GM04503 (cell line): ENCODE data around the gene PANK1.

Experiments
- DNase-seq: peaks from one replicate; pipeline ENCODE4 v3.0.0-alpha.2; 2012; ENCODE audit warnings: low read depth

The PANK1 gene

GRCh38 chr10:89615824-89616223, 29.2 kb downstream of the PANK1 start:
- no peak for DNase-seq

GRCh38 chr10:89615112-89615511, 29.9 kb downstream of the PANK1 start:
- DNase-seq = no peak

DNA sequence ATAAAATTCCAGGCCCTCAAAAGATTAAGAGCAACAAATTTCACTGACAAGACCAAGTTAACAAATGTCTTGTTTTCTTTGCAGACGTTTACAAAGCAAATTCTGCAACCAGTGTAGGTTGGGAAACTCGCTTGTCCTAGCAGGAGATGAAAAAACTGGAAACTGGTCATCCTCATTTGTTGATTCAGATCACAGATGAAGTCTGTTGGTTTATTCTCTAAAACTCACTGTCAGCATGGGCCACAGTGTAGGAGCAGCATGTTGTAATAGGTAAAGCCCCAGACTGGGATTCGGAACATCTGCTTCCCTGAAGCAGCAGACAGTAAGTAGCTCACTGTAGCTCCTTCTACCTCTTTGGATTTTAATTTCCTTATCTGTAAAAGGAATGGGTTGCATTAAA, 31.5 kb downstream of the PANK1 start:
- DNase-seq = no peak

GRCh38 chr10:89611282-89611681, 33.8 kb downstream of the PANK1 start:
- no peak for DNase-seq

DNA sequence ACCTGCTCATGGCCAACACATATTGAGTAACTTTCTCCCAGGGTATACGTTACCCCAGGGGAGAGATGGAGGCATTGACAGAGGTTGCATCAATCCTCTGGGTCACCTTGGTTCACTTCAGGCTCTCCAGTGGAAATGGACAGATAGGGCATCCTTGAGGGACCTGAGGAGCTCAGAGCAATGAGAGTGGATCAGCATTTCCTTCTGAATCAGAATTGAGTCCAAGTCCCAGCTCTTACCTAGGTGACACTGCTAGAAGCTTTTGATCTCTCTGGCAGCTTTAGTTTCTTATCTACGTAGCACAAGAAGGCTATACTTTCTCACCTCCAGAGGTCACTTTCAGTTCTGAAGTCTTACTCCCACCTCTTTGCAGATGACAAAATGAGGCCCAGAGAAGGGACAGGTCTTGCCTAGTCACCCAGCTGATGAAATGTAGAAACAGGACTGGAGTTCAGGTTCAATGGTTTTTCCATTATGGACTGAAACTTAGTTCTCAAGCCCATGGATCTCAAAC, 35.2 kb downstream of the PANK1 start:
- no peak for DNase-seq

DNA sequence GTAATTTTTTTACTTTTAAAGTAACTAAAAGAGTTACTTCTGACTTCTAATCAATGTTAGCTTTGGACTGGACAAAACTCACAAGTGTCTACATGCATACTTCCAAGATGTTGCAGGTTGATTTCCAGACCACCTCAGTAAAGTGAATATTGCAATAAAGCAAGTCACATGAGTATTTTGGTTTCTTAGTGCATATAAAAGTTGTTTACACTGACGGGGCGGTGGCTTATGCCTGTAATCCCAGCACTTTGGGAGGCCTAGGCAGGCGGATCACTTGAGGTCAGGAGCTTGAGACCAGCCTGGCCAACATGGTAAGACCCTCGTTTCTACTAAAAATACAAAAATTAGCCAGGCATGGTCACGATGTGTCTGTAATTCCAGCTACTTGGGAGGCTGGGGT, 40.8 kb downstream of the PANK1 start:
- DNase-seq = no peak

DNA sequence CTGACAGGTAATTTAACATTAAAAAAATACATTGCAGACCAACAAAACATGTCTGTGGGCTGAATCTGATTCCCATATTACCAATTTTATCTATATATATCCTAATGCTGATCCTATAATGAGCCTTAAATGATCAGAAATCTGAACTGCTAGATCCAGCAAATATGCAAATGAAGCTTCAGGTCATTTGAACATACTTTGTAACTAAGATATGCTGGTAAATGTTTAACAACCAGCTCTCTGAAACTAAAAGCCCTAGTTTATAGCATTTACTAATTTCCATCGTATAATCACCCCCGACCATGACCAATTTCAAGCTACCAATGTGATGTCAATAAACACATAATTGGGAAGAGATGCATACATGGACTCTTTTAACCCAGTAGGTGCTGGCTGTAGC, 42.1 kb downstream of the PANK1 start:
- DNase-seq = no peak

DNA sequence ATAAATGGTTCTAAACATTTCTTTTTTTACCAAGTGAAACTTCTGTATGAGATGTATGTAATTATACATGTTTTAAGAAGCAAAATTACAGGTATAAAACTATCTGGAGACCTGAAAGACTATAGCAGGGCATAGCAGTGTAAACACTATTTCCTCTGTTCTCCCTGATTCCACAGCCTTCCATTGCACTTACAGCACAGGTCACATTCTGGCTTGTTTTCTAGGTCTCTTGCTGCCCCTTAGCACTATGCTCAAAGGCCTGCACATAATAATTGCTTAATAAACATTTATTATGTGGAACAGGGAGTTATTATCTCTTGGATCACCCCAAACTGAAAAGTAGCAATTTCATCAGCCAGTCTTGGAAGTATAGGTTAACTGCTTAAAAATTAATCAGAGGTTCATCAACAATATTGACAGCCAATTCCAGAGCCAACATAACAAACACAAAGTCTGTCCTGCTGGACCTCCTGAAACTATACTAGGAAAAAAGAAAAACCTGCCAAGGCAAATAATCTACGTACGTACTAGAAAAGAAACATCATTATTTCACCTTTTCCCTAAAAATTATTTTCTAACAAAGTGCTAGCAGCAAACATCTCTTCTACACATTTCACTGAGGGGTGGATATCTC, 43.2 kb downstream of the PANK1 start:
- no peak for DNase-seq

GRCh38 chr10:89600041-89600440, 45.0 kb downstream of the PANK1 start:
- DNase-seq = no peak

DNA sequence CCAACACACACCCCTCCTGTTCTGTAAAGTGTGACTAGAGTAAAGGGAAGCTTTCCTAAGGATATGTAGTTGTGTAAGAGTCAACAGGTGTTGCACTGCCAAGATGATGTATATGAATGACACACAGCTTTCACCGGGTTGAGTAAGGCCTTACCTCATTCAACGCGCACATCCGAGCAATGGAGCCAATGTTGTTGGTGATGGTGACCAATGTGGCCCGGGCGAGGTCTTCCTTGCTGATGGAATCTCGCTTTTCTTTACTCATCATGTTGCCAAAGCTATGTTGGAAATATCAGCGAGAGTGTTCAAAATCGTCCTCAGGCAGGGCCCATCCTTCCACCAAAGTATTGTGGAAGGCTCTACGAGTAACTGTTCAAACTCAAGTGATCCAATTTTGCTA, 52.0 kb downstream of the PANK1 start:
- no peak for DNase-seq

GRCh38 chr10:89592539-89592938, 52.5 kb downstream of the PANK1 start:
- no peak for DNase-seq

DNA sequence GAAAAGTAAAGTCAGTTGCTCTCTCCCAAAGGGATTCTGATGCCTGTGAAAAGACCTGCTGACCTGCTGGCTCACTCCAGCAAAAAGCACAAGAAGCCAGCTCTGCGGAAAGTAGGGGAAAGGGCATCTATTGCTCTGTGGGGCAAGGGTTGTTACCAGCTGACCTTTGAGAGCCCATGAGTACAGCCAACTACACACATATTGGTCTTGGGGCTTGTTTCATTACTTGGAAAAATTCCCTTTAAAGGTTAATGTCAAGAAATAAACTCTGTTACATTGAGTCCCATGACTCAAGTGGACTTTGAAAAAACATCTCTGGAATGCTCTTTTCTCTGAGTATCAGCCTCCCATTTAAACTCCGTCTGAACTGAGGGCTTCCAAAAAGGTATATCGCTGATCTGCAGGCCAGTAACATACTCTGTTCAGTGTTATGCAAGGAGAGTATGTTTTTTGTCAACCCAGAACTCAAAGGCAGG, 53.2 kb downstream of the PANK1 start:
- DNase-seq = no peak

DNA sequence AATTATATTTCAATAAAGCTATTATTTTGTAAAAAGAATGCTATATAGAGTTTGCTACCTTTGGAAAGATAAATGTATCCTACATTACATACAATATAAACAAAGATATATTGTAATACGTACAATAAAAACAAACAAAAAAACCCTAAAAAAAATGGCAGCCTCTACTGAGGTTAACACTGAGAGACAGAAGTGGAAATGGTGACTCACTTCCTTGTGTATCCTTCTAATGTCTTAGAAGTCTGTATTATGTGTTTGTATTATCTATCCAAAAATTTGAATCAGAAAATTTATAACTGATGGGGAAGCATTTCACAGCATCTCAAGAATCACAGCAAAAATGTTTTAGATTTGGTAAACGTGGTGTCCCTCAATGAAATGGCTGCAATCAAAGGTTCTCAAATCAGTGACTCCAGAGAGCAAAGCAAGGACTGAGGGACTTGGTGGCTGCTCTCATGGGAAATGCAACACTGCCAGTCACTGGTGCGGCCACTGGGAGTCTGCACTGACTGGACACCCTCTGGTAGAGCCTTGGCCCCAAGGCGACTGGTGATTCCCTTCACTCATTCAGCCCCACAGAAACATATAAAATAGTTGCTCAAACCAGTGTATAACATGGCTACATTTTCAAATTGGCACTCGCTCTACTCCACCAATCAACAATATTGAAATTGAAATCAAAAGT, 53.8 kb downstream of the PANK1 start:
- DNase-seq = no peak

- no peak for DNase-seq
These were observed 54.7 kb downstream of the PANK1 start for GRCh38 chr10:89590326-89590725.

DNA sequence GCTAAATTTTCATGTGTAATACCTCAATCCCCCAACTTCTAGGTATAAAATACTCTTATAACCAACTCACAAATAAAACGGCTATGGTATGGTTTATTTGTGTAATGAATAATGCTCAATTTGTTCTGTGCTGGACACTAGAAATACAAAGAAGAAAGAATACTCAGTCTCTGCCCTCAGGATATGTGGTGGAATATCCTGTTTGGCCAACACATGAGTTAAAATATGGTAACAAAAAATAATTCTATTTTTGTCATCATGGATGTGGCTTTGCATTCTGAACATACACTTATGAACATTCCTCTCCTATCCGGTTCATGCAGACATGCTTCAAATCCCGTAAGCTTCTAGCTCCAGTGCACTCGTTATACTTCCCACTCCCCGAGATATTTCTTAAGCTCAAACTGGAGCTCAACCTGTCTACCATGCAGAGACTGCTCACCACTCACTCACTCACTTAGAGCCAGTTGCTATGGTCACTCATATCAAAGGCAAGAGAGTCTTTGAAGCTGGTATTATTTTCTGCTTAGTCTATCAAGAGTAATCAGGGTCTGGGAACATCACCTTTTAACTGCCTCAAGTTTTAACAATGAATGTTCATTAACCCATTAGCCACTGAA, 55.8 kb downstream of the PANK1 start:
- no peak for DNase-seq

DNA sequence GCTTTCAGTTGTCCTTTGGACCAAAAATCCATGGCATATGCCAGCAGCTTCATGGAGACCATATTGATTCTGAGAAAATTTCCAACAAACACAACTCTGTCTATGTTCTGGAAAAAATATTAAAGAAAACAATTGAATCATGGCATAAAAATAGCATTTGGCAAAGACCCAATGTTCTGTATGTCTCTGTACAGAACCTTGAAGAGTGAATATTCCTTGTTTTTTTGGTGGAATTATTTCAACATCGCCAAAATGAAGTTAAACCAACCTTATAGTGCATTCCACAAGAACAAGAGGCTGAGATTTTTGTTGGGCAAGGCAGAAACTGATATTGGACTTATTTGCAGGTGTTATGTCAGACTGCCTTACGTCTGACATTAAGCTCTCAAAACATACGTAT, 56.4 kb downstream of the PANK1 start:
- DNase-seq = no peak

DNA sequence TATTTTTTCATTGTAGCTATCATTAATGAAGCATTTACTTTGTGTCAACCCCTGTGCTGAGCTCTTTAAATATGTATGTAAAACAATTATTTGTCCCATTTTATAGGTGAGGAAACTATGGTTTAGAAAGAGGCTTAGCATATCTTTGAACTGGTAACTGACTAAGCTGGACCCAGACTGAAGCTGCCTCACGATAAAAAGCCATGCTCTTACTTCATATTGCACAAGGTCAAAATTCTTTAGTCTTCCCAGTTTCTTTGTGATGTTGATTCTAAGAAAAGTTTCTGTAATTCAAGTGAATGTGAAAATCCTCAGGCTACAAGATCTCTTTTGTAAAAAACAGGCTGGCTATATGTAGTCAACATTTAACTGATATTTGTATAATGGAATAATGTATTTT, 63.0 kb downstream of the PANK1 start:
- no peak for DNase-seq

DNA sequence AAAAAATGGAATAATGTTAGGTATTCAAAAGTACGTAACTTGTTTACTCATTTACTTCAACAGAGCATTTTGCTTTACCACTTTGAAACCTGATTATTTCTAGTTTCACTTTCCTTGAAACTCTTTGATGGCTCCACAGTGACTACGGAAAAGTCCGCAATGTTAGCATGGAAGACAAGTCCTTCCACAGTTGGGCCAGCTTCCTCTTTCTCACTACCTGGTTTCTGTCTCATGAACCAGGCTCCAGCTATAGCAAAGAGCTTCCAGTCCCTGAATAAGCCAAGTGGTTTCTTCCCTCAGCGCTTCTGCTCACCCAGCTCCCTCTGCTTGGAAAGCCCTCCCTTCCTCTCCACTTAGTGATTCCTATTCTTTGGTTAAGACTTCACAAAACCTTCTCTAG, 64.8 kb downstream of the PANK1 start:
- DNase-seq = no peak

- no peak for DNase-seq
These were observed 68.3 kb downstream of the PANK1 start for GRCh38 chr10:89576696-89577095.

DNA sequence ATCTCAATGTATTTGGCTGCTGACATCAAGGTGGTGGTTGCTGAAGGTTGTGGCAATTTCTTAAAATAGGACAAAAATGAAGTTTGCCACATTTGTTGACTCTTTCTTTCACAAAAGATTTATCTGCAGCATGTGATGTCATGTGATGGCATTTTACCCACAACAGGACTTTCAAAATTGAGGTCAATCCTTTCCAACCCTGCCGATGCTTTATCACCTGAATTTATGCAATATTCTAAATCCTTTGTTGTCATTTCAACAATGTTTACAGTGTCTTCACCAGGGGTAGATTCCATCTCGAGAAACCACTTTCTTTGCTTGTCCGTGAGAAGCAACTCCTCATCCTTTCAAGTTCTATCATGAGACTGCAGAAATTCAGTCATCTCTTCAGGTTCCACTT, 69.0 kb downstream of the PANK1 start:
- no peak for DNase-seq

DNA sequence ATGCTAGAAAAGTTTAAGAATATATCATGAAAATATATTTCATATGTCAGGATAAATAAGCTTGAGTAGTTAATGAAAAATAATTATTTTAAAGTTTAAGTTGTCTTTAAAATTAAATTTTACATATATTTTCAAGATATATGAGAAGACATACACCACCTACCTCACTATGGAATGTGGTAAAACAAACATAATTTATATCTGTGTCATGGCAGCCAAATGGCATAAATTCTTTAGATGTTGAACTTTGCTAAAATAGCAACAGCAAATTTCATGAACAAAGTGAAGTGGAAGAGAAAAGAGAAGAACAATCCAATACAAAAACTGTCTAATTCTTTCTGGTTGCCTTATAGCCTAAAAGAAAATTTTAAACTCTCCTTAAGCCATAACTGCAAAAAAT, 70.0 kb downstream of the PANK1 start:
- DNase-seq = no peak

DNA sequence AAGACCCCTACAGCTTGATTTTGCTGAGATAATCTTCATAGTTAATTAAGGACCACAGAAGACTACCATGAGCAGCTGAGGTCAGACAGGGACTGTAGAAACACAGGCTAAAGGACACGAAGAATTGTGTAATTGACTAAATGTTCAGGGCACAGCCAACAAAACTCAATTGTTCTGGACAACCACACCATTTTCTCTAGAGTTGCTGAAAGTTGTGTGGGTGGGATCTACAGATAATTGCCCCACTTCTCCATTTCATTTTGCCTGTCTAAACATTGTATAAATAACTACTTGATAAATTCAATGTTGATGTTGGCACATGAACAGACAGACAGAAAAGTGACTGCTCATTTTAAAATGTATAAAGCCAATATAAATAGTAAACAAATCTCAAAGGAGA, 70.7 kb downstream of the PANK1 start:
- no peak for DNase-seq

DNA sequence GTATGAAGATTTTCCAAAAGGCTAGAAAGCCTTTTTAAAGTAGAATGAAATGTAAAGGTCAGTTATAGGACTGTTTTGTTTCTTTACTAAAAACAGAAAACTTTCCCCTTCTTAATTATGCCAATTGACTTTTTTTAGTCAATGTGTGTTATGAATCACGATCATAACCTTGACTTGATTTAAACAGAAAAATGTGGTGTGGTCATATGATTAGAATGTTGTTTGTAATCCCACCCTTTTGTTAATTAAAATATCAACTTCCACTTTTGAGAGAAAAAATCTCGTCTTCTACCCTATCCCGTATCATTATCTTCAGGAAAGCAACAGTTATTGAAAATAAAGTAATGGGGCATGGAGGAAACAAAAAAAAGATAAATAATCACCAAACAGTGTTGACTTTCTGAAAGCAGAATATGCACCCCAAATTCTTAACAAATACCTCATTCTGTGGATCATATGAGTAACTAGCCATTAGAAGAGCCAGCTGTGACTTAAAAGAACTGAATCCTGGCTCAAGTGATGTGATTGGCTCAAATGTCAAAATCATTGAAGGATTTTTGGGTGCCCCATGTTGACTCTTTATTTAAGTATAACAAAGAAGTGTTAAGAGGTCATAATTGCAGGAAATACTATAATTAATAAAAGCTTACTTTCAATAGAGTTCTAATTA, 77.3 kb downstream of the PANK1 start:
- DNase-seq = no peak
